Muscle of back (tissue), 11 donors: ENCODE results near the gene TMEM132C. TPM values are rescaled to one million over a fixed set of nuclear protein-coding genes. Genes with fewer than 3 reads are reported as not detected.
A peak's percentile ranks its signal among the peaks of the same experiment; 100 is the strongest.

ENCODE experiments used
- DNase-seq, 3 donors: peaks; one replicate each; pipeline versions ENCODE4 v3.0.0 to v3.0.0-alpha.2; 2013
- polyA plus RNA-seq, 10 donors: library from polyadenylated mRNA; unstranded; fragments of 120-200 nt; gene quantifications; one replicate each; pipeline ENCODE4 v1.2.1, GENCODE V29; 2013; ENCODE audit not compliant: insufficient read length in 10 of 10

The TMEM132C gene
- polyA plus RNA-seq, 10 donors = 1.9 to 29.1 (median 4.1) TPM

GRCh38 chr12:128286970-128287369 lies 20.0 kb downstream of the TMEM132C start:
- peak in 1 of 3 donors; percentile 29 for DNase-seq

- no peak for DNase-seq
Measured at GRCh38 chr12:128288357-128288756, 21.4 kb downstream of the TMEM132C start.

GRCh38 chr12:128288896-128289295 lies 21.9 kb downstream of the TMEM132C start:
- DNase-seq = no peak

GRCh38 chr12:128290938-128291337 lies 24.0 kb downstream of the TMEM132C start:
- no peak for DNase-seq

GRCh38 chr12:128298091-128298748 lies 31.2 kb downstream of the TMEM132C start:
- no peak for DNase-seq

GRCh38 chr12:128305336-128305892 lies 38.4 kb downstream of the TMEM132C start:
- no peak for DNase-seq

GRCh38 chr12:128307791-128308190 lies 40.8 kb downstream of the TMEM132C start:
- DNase-seq = no peak

- DNase-seq = no peak
Measured at GRCh38 chr12:128312661-128313060, 45.7 kb downstream of the TMEM132C start.

- DNase-seq = no peak
Measured at GRCh38 chr12:128313931-128314330, 47.0 kb downstream of the TMEM132C start.

GRCh38 chr12:128314611-128315010 lies 47.6 kb downstream of the TMEM132C start:
- DNase-seq = no peak

- no peak for DNase-seq
Measured at GRCh38 chr12:128316078-128316477, 49.1 kb downstream of the TMEM132C start.

GRCh38 chr12:128316973-128317526 lies 50.1 kb downstream of the TMEM132C start:
- peak in 1 of 3 donors; percentile 63 for DNase-seq

GRCh38 chr12:128318341-128318740 lies 51.4 kb downstream of the TMEM132C start:
- DNase-seq = no peak

GRCh38 chr12:128318946-128319345 lies 52.0 kb downstream of the TMEM132C start:
- DNase-seq = no peak

- no peak for DNase-seq
Measured at GRCh38 chr12:128322341-128322740, 55.4 kb downstream of the TMEM132C start.

GRCh38 chr12:128323145-128323920 lies 56.4 kb downstream of the TMEM132C start:
- no peak for DNase-seq

- no peak for DNase-seq
Measured at GRCh38 chr12:128325646-128326045, 58.7 kb downstream of the TMEM132C start.

- no peak for DNase-seq
Measured at GRCh38 chr12:128326406-128326805, 59.4 kb downstream of the TMEM132C start.

- DNase-seq = no peak
Measured at GRCh38 chr12:128328961-128329360, 62.0 kb downstream of the TMEM132C start.

GRCh38 chr12:128336204-128337070 lies 69.5 kb downstream of the TMEM132C start:
- no peak for DNase-seq

GRCh38 chr12:128337071-128337345 lies 70.0 kb downstream of the TMEM132C start:
- no peak for DNase-seq
